Tibial nerve (tissue), 3 donors: Measurements from ENCODE around the gene ALKBH8.

Experiments
- POLR2A ChIP-seq, 2 donors: fragments of 450-650 bp; IDR thresholded peaks; one replicate each; pipeline ENCODE4 v1.6.1; 2017; ENCODE audit warnings: antibody characterized with exemption in 2 of 2, mild to moderate bottlenecking in 2 of 2, moderate library complexity in 2 of 2
- TF ChIP-seq, protein P1 (sequence below), 5 experiments: fragments of 200-600 bp in 3 of 5; fragments of 450-650 bp in 2 of 5; sonication (generic) in 3 of 5; IDR thresholded peaks; one replicate each; pipeline ENCODE4 v1.5.1; 2016 to 2019; ENCODE audit warnings: antibody characterized with exemption in 5 of 5, mild to moderate bottlenecking in 3 of 5, moderate library complexity in 2 of 5

DNA sequence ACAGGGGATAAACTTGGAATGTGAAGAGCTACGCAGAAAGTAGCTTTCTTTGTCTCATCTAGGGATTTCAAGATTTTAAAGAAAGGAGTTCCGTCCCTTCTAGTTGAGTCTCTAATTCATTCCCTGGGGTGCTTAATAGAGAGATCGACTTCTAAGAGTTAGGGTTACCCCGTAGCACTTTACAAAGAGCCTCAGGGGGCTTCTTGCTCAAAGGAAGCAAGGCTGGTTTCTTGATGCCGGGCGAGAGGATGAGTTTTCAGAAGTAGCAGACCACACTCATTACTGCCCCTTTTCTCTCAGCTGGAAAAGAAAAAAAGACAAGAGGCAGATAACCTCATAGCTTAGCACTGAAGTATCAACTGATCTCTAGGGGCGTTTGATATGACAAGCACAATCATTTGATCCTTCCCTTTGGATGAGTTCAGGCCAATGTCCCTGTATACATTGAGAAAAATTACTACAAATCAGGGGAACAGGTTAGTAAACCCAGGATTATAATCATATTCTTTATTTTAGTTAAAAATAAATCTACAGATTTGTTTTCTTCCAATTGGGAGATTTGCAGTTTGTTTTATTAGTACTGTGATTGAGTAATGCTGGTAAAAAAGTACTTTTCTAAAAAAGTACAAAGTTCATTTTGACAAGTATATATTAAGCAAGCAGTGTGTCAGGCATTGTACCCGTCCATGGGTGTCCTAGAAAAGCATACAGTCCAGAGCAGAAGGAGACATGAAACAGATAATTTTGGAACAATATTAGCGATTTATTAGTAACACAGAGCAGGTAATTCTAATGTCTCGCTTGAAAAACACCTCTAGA, 44.1 kb upstream of the ALKBH8 start:
- TF ChIP-seq POLR2A (IDR thresholded peaks at IDR 0.05): no peak
- TF ChIP-seq, protein P1, sequence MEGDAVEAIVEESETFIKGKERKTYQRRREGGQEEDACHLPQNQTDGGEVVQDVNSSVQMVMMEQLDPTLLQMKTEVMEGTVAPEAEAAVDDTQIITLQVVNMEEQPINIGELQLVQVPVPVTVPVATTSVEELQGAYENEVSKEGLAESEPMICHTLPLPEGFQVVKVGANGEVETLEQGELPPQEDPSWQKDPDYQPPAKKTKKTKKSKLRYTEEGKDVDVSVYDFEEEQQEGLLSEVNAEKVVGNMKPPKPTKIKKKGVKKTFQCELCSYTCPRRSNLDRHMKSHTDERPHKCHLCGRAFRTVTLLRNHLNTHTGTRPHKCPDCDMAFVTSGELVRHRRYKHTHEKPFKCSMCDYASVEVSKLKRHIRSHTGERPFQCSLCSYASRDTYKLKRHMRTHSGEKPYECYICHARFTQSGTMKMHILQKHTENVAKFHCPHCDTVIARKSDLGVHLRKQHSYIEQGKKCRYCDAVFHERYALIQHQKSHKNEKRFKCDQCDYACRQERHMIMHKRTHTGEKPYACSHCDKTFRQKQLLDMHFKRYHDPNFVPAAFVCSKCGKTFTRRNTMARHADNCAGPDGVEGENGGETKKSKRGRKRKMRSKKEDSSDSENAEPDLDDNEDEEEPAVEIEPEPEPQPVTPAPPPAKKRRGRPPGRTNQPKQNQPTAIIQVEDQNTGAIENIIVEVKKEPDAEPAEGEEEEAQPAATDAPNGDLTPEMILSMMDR (IDR thresholded peaks at IDR 0.05): no peak
